A549 (cell line): ENCODE measurements around the gene CFAP68. TPM values are rescaled to one million over a fixed set of nuclear protein-coding genes. Genes with fewer than 3 reads are reported as not detected.
A peak's percentile ranks its signal among the peaks of the same experiment; 100 is the strongest.

Source experiments
- ATAC-seq, 2 experiments: fragments of 200-7000 bp in 1 of 2; fragments of >200 bp in 1 of 2; cut with Nextera tagmentation in 1 of 2; cut with Tn5 transposase in 1 of 2; 3 replicates each; pipeline versions ENCODE4 v1.8.0 to v1.9.1; 2018 to 2020; ENCODE audit warnings: mild to moderate bottlenecking in 1 of 2, moderate library complexity in 1 of 2
- CTCF ChIA-PET: fragments of 300-600 bp; sonication (Branson Sonifier 250); formaldehyde crosslinking; extraction: SDS; loops from one replicate; lab custom pipeline; 2021; ENCODE audit warnings: antibody characterized with exemption, inconsistent platforms; lab: Yijun Ruan, JAX
- POLR2A ChIA-PET: fragments of 350-600 bp; formaldehyde crosslinking; extraction: SDS; loops from one replicate; lab custom pipeline; 2021; ENCODE audit warnings: antibody characterized with exemption, inconsistent platforms; lab: Yijun Ruan, JAX
- DNase-seq, 2 experiments: peaks; one replicate each; pipeline versions ENCODE4 v3.0.0 to v3.0.0-alpha.2; 2011 to 2016; ENCODE audit warnings: low read depth in 1 of 2, low spot score in 1 of 2
- FAIRE-seq: peaks from 2 replicates; lab custom pipeline; 2011; peaks lifted over from hg19 to GRCh38; lab: Jason Lieb, UNC
- H3K27ac ChIP-seq, 2 experiments: fragments of >200 bp; sonication (Bioruptor Twin); formaldehyde crosslinking; 3 replicates each; pipeline ENCODE4 v1.5.1; 2016 to 2017
- H3K4me1 ChIP-seq: fragments of >200 bp; sonication (Bioruptor Twin); formaldehyde crosslinking; 3 replicates; pipeline ENCODE4 v1.6.1; 2016
- H3K4me2 ChIP-seq: fragments of >200 bp; sonication (Bioruptor Twin); formaldehyde crosslinking; 3 replicates; pipeline ENCODE4 v1.6.1; 2016
- H3K4me3 ChIP-seq: fragments of >200 bp; sonication (Bioruptor Twin); formaldehyde crosslinking; 3 replicates; pipeline ENCODE4 v1.5.1; 2016
- H3K9me3 ChIP-seq: fragments of >200 bp; sonication (Bioruptor Twin); formaldehyde crosslinking; 3 replicates; pipeline ENCODE4 v1.6.1; 2016
- CEBPB ChIP-seq, 2 experiments: fragments of >200 bp in 1 of 2; sonication (Bioruptor Twin) in 1 of 2; formaldehyde crosslinking in 1 of 2; IDR thresholded peaks; 2 replicates each; pipeline ENCODE4 v1.6.1; 2012 to 2016
- CHD4 ChIP-seq: fragments of 200-600 bp; sonication (generic); IDR thresholded peaks from 2 replicates; pipeline ENCODE4 v1.6.1; 2016; ENCODE audit warnings: antibody characterized with exemption, mild to moderate bottlenecking, borderline replicate concordance
- FOSB ChIP-seq: fragments of 250-450 bp; sonication (Bioruptor Pico); IDR thresholded peaks from 2 replicates; pipeline ENCODE4 v1.5.0; 2020; ENCODE audit warnings: mild to moderate bottlenecking, moderate library complexity
- FOXS1 ChIP-seq: fragments of 250-450 bp; sonication (Bioruptor Pico); IDR thresholded peaks from 2 replicates; pipeline ENCODE4 v1.5.0; 2020; ENCODE audit warnings: mild to moderate bottlenecking, moderate library complexity
- GATA3 ChIP-seq: IDR thresholded peaks from 2 replicates; pipeline ENCODE4 v1.6.1; 2012; ENCODE audit warnings: borderline replicate concordance
- HOXA7 ChIP-seq: fragments of 250-450 bp; sonication (Bioruptor Pico); IDR thresholded peaks from 2 replicates; pipeline ENCODE4 v1.5.0; 2020; ENCODE audit warnings: mild to moderate bottlenecking, moderate library complexity
- KDM1A ChIP-seq: fragments of 200-600 bp; sonication (generic); IDR thresholded peaks from 2 replicates; pipeline ENCODE4 v1.6.1; 2016; ENCODE audit warnings: low read depth, mild to moderate bottlenecking
- MAZ ChIP-seq: fragments of 150-350 bp; IDR thresholded peaks from 2 replicates; pipeline ENCODE4 v1.6.1; 2014; ENCODE audit warnings: antibody characterized with exemption, low read depth, low read length, borderline replicate concordance
- MYC ChIP-seq: IDR thresholded peaks from 2 replicates; pipeline ENCODE4 v1.6.1; 2012; ENCODE audit warnings: mild to moderate bottlenecking, inconsistent platforms, low read length, improper control_type of control experiment, borderline replicate concordance
- NPAS2 ChIP-seq: fragments of 250-450 bp; sonication (Bioruptor Pico); IDR thresholded peaks from 2 replicates; pipeline ENCODE4 v1.8.0; 2022; ENCODE audit warnings: mild to moderate bottlenecking, moderate library complexity, borderline replicate concordance
- NR3C1 ChIP-seq: fragments of >200 bp; sonication (Bioruptor Twin); formaldehyde crosslinking; IDR thresholded peaks from 3 replicates; pipeline ENCODE4 v1.6.1; 2017
- POLR2A ChIP-seq: IDR thresholded peaks from 2 replicates; pipeline ENCODE4 v1.6.1; 2012; ENCODE audit warnings: mild to moderate bottlenecking, low read length
- POLR2AphosphoS2 ChIP-seq: conservative IDR thresholded peaks from 2 replicates; pipeline ENCODE4 v1.6.1; 2012; ENCODE audit warnings: low read length, improper control_type of control experiment, inconsistent platforms
- RAD21 ChIP-seq, 2 experiments: fragments of >200 bp in 1 of 2; sonication (Bioruptor Twin) in 1 of 2; formaldehyde crosslinking in 1 of 2; IDR thresholded peaks in 1 of 2; conservative IDR thresholded peaks in 1 of 2; 2 replicates in 1 of 2; 3 replicates in 1 of 2; pipeline ENCODE4 v1.6.1; 2012 to 2018; ENCODE audit warnings: inconsistent platforms in 1 of 2
- RNF2 ChIP-seq: fragments of 200-600 bp; sonication (generic); IDR thresholded peaks from 2 replicates; pipeline ENCODE4 v1.6.1; 2016; ENCODE audit warnings: low read depth, mild to moderate bottlenecking, antibody characterized with exemption, moderate library complexity, borderline replicate concordance
- SMC3 ChIP-seq: fragments of >200 bp; sonication (Bioruptor Twin); formaldehyde crosslinking; IDR thresholded peaks from 3 replicates; pipeline ENCODE4 v1.6.1; 2018; ENCODE audit warnings: inconsistent platforms
- ZFP36 ChIP-seq: fragments of 450-650 bp; IDR thresholded peaks from 2 replicates; pipeline ENCODE4 v1.6.1; 2014; ENCODE audit warnings: borderline replicate concordance; ENCODE audit not compliant: partially characterized antibody
- WGBS: methylation state at CpG from one replicate; pipeline ENCODE4 v1.1.6; 2017; ENCODE audit errors: missing lambda C conversion rate; 5-methylcytosine and 5-hydroxymethylcytosine counted together
- polyA plus RNA-seq, 4 experiments: library from polyadenylated mRNA; depleted of rRNA in 3 of 4; stranded (reverse); fragments of >200 nt; fragmentation: RNase III in 1 of 4; extraction: RNeasy Plus Mini Kit Qiagen cat#74134 plus additional on column Dnase treatment in 1 of 4; gene quantifications; 2 replicates in 3 of 4; 3 replicates in 1 of 4; pipeline ENCODE4 v1.2.3, GENCODE V29; 2011 to 2017
- TF ChIP-seq, protein P1 (sequence below): IDR thresholded peaks from 2 replicates; pipeline ENCODE4 v1.6.1; 2012; ENCODE audit warnings: low read depth, borderline replicate concordance
- TF ChIP-seq, protein P2 (sequence below): fragments of 250-450 bp; sonication (Bioruptor Pico); IDR thresholded peaks from 2 replicates; pipeline ENCODE4 v1.5.0; 2020; ENCODE audit warnings: low read depth, mild to moderate bottlenecking, moderate library complexity
- TF ChIP-seq, protein P3 (sequence below): fragments of 200-600 bp; sonication (generic); IDR thresholded peaks from 2 replicates; pipeline ENCODE4 v1.6.1; 2016; ENCODE audit warnings: antibody characterized with exemption, mild to moderate bottlenecking, moderate library complexity
- TF ChIP-seq, protein P4 (sequence below): fragments of >200 bp; sonication (Bioruptor Twin); formaldehyde crosslinking; IDR thresholded peaks from 2 replicates; pipeline ENCODE4 v1.6.1; 2016
- TF ChIP-seq, protein P5 (sequence below): fragments of 150-350 bp; IDR thresholded peaks from 2 replicates; pipeline ENCODE4 v1.6.1; 2014; ENCODE audit warnings: low read depth, mild to moderate bottlenecking, low read length

CFAP68 gene
- polyA plus RNA-seq, 2 of the 4 experiments (the other 2 are of a cell fraction), result 36.3 to 59.7 TPM

DNA sequence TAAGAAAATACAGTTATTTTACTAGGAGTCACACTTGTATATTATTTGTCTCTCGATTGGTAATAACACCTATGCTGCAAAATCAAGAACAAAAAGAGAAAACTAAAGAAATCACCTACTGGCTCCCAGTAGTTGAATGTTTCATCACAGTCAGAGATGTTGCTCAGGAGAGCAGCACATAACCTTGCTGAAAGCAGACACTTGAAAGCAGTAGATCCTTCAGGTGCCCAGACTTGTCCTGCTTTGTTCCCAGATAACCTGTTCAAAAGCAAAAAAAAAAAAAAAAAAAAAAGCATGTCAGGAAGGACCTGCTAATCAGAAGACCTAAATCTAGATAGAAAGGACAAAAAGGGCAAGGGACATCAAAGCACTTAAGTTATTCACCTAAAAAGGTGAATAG lies 9.2 kb upstream of the CFAP68 start:
- no peak for FAIRE-seq
- ChIA-PET CTCF (interaction anchor here (1.2 to 1.8 kb wide), 3 partner anchors 28 to 112 kb away, joined by 3 to 6 read pairs (median 5); no protein-coding TSS in a partner anchor), POLR2A (interaction anchor here (1.6 kb wide), 1 partner anchor 57 kb away, joined by 4 read pairs; no protein-coding TSS in a partner anchor)
- Histone ChIP-seq H3K4me2 (peak overlapping the region; percentile 76), H3K9me3 (no peaks in the 10 kb centered on the region), H3K27ac (peak overlapping the region in 1 of 2 experiments; percentile 99; a peak in 2 of 6 replicates), H3K4me3 (no peak overlapping the region), H3K4me1 (peaks cover 9% of the 10 kb centered on the region; the same call in 2 of the 3 replicates)
- ATAC-seq, result no peak
- 67% methylated on average over 1 of the region's 1 CpG for WGBS
- no peak for DNase-seq
- TF ChIP-seq ZFP36, result no peak
- TF ChIP-seq NPAS2 (CRISPR knock-in tag), result no peak
- TF ChIP-seq FOXS1 (CRISPR knock-in tag), result no peak
- TF ChIP-seq, protein P1, sequence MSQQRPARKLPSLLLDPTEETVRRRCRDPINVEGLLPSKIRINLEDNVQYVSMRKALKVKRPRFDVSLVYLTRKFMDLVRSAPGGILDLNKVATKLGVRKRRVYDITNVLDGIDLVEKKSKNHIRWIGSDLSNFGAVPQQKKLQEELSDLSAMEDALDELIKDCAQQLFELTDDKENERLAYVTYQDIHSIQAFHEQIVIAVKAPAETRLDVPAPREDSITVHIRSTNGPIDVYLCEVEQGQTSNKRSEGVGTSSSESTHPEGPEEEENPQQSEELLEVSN, result no peak
- TF ChIP-seq MYC, result no peak
- TF ChIP-seq FOSB (CRISPR knock-in tag), result no peak
- TF ChIP-seq RAD21 (conservative IDR thresholded peaks at IDR 0.05 in 1 of 2, IDR thresholded peaks at IDR 0.05 in 1 of 2), result no peak
- TF ChIP-seq, protein P2, sequence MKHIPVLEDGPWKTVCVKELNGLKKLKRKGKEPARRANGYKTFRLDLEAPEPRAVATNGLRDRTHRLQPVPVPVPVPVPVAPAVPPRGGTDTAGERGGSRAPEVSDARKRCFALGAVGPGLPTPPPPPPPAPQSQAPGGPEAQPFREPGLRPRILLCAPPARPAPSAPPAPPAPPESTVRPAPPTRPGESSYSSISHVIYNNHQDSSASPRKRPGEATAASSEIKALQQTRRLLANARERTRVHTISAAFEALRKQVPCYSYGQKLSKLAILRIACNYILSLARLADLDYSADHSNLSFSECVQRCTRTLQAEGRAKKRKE (CRISPR knock-in tag), result no peak
- TF ChIP-seq POLR2AphosphoS2, result no peak
- no peak for TF ChIP-seq MAZ
- TF ChIP-seq, protein P3, sequence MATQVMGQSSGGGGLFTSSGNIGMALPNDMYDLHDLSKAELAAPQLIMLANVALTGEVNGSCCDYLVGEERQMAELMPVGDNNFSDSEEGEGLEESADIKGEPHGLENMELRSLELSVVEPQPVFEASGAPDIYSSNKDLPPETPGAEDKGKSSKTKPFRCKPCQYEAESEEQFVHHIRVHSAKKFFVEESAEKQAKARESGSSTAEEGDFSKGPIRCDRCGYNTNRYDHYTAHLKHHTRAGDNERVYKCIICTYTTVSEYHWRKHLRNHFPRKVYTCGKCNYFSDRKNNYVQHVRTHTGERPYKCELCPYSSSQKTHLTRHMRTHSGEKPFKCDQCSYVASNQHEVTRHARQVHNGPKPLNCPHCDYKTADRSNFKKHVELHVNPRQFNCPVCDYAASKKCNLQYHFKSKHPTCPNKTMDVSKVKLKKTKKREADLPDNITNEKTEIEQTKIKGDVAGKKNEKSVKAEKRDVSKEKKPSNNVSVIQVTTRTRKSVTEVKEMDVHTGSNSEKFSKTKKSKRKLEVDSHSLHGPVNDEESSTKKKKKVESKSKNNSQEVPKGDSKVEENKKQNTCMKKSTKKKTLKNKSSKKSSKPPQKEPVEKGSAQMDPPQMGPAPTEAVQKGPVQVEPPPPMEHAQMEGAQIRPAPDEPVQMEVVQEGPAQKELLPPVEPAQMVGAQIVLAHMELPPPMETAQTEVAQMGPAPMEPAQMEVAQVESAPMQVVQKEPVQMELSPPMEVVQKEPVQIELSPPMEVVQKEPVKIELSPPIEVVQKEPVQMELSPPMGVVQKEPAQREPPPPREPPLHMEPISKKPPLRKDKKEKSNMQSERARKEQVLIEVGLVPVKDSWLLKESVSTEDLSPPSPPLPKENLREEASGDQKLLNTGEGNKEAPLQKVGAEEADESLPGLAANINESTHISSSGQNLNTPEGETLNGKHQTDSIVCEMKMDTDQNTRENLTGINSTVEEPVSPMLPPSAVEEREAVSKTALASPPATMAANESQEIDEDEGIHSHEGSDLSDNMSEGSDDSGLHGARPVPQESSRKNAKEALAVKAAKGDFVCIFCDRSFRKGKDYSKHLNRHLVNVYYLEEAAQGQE, result no peak
- no peak for TF ChIP-seq KDM1A
- no peak for TF ChIP-seq HOXA7
- TF ChIP-seq CHD4, result no peak
- TF ChIP-seq SMC3, result no peak

DNA sequence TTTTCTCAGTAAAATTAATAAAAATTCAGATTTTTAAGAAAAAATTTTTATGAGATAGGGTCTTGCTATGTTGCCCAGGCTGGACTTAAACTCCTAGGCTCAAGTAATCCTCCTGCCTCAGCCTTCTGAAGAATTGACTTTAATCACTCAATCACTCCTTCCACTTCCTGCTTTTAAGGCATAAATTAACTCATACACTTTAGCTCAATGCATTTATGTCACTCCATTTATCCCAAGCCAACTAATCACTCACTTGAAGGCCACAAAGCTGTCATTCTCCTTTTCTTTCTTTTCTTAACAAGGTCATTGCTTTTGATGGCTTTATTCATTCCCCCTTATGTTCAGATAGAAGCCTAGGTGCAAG lies 8.8 kb upstream of the CFAP68 start:
- TF ChIP-seq POLR2A (no peak), GATA3 (no peak), NR3C1 (no peak), CEBPB (IDR thresholded peaks at IDR 0.05) (no peak), RNF2 (no peak), KDM1A (no peak)
- TF ChIP-seq, protein P2 (CRISPR knock-in tag), result no peak
- TF ChIP-seq, protein P4, sequence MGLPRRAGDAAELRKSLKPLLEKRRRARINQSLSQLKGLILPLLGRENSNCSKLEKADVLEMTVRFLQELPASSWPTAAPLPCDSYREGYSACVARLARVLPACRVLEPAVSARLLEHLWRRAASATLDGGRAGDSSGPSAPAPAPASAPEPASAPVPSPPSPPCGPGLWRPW, result no peak
- TF ChIP-seq, protein P5, sequence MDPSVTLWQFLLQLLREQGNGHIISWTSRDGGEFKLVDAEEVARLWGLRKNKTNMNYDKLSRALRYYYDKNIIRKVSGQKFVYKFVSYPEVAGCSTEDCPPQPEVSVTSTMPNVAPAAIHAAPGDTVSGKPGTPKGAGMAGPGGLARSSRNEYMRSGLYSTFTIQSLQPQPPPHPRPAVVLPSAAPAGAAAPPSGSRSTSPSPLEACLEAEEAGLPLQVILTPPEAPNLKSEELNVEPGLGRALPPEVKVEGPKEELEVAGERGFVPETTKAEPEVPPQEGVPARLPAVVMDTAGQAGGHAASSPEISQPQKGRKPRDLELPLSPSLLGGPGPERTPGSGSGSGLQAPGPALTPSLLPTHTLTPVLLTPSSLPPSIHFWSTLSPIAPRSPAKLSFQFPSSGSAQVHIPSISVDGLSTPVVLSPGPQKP, result no peak
- Histone ChIP-seq H3K4me3 (peak overlapping the region; percentile 61), H3K27ac (peak overlapping the region; percentile 92 to 99; a peak in 4 of 6 replicates), H3K4me2 (peak overlapping the region; percentile 76), H3K4me1 (peaks cover 9% of the 10 kb centered on the region; the same call in 2 of the 3 replicates), H3K9me3 (no peaks in the 10 kb centered on the region)
- ChIA-PET POLR2A (interaction anchor here (1.3 to 1.6 kb wide), 2 partner anchors 56 to 112 kb away, joined by 3 to 4 read pairs; no protein-coding TSS in a partner anchor), CTCF (interaction anchor here (1.2 to 1.8 kb wide), 5 partner anchors 10 to 111 kb away, joined by 3 to 6 read pairs (median 4); no protein-coding TSS in a partner anchor)
- no peak for FAIRE-seq
- no peak; a peak in 1 of 6 replicates for ATAC-seq
- no peak for DNase-seq
